Breast epithelium (tissue), 3 donors: ENCODE results near the gene ITGB7.

Experiments
- POLR2AphosphoS5 ChIP-seq, 3 donors: sonication (generic); formaldehyde crosslinking; IDR thresholded peaks; one replicate each; pipeline ENCODE4 v1.6.1; 2017; ENCODE audit warnings: antibody characterized with exemption in 3 of 3
- TF ChIP-seq, protein P1 (sequence below), 3 donors: fragments of 450-650 bp; IDR thresholded peaks; one replicate each; pipeline ENCODE4 v1.5.1; 2016 to 2017; ENCODE audit warnings: antibody characterized with exemption in 3 of 3, mild to moderate bottlenecking in 3 of 3, moderate library complexity in 3 of 3

DNA sequence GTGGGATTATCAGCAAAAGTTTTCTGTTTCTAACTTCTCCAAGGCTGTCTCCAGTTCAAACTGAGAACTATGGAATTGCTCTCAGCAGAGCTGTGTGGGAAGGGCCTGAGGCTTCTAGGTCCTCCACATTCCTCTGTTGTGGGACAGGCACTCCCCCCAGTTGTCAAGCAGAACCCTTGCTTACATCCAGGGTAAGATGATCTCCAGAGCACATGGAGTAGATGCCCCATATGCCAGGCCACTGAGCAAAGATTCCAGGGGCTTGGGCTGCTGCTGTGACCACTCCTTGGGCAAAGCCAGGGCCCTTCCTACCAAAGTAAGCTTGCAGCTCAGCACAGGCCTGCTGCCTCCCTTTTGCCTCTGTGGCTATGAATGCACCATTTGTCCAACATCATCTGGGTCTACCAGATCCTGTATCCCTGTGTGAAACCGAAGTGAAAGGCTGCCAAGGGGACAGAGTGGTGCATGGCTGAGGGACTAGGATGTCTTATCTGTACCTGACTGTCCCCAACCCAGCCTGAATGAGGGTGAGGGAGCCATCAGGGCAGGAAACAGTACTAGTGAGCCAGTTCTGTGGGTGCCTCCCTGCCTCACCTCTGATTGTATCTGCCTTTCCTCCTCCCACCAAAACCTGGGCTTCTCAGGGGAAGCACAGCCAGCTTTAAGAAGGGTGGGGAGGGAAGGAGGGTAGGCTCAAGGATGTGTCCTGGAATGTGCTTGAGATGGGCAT lies 47.9 kb upstream of the ITGB7 start:
- TF ChIP-seq, protein P1, sequence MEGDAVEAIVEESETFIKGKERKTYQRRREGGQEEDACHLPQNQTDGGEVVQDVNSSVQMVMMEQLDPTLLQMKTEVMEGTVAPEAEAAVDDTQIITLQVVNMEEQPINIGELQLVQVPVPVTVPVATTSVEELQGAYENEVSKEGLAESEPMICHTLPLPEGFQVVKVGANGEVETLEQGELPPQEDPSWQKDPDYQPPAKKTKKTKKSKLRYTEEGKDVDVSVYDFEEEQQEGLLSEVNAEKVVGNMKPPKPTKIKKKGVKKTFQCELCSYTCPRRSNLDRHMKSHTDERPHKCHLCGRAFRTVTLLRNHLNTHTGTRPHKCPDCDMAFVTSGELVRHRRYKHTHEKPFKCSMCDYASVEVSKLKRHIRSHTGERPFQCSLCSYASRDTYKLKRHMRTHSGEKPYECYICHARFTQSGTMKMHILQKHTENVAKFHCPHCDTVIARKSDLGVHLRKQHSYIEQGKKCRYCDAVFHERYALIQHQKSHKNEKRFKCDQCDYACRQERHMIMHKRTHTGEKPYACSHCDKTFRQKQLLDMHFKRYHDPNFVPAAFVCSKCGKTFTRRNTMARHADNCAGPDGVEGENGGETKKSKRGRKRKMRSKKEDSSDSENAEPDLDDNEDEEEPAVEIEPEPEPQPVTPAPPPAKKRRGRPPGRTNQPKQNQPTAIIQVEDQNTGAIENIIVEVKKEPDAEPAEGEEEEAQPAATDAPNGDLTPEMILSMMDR (IDR thresholded peaks at IDR 0.05) = no peak
- TF ChIP-seq POLR2AphosphoS5 (IDR thresholded peaks at IDR 0.05) = no peak
